Anterior cingulate cortex (tissue), 58 donors: ENCODE results near the gene CCL17.

ENCODE experiments used
- DNase-seq, 58 donors: peaks; one replicate each; lab custom pipeline; 2025; lab: John Stamatoyannopoulos, UW

Gene CCL17

GRCh38 chr16:57376313-57376818, 28.2 kb upstream of the CCL17 start:
- DNase-seq = no peak

GRCh38 chr16:57377080-57377841, 27.3 kb upstream of the CCL17 start:
- DNase-seq = no peak

- no peak for DNase-seq
Measured at GRCh38 chr16:57379579-57379978, 25.0 kb upstream of the CCL17 start.

- peak in 2 of 58 donors; percentile 16 to 47 for DNase-seq
Measured at GRCh38 chr16:57380671-57381462, 23.7 kb upstream of the CCL17 start.

GRCh38 chr16:57381791-57382534, 22.6 kb upstream of the CCL17 start:
- DNase-seq = no peak

GRCh38 chr16:57382535-57383275, 21.9 kb upstream of the CCL17 start:
- DNase-seq = no peak

- peak in 1 of 58 donors; percentile 23 for DNase-seq
Measured at GRCh38 chr16:57383276-57384247, 21.0 kb upstream of the CCL17 start.

GRCh38 chr16:57384248-57385070, 20.1 kb upstream of the CCL17 start:
- DNase-seq = peak in 3 of 58 donors; percentile 22 to 25 (median 22)

- no peak for DNase-seq
Measured at GRCh38 chr16:57385083-57385482, 19.5 kb upstream of the CCL17 start.

- DNase-seq = peak in 1 of 58 donors; percentile 22
Measured at GRCh38 chr16:57386381-57386951, 18.1 kb upstream of the CCL17 start.

- no peak for DNase-seq
Measured at GRCh38 chr16:57387598-57388354, 16.8 kb upstream of the CCL17 start.

- no peak for DNase-seq
Measured at GRCh38 chr16:57388359-57389086, 16.0 kb upstream of the CCL17 start.

GRCh38 chr16:57389087-57389468, 15.5 kb upstream of the CCL17 start:
- DNase-seq = no peak

- DNase-seq = no peak
Measured at GRCh38 chr16:57390636-57391295, 13.8 kb upstream of the CCL17 start.

GRCh38 chr16:57391300-57391699, 13.3 kb upstream of the CCL17 start:
- no peak for DNase-seq

GRCh38 chr16:57391708-57392107, 12.9 kb upstream of the CCL17 start:
- no peak for DNase-seq
